Tibial artery (tissue), 4 donors: ENCODE results near the gene ITPR3.

Source experiments
- DNase-seq, 2 donors: peaks; one replicate each; pipeline ENCODE4 v3.0.0-alpha.2; 2019
- H3K27ac ChIP-seq, 2 donors: fragments of 200-600 bp; sonication (generic) in 1 of 2; 1 replicate in 1 of 2; 2 replicates in 1 of 2; pipeline ENCODE4 v1.5.1; 2018 to 2019; ENCODE audit warnings: mild to moderate bottlenecking in 1 of 2
- H3K27me3 ChIP-seq, 2 donors: fragments of 200-600 bp; sonication (generic) in 1 of 2; one replicate each; pipeline versions ENCODE4 v1.5.1 to v1.6.0; 2016 to 2019
- H3K36me3 ChIP-seq, 3 donors: fragments of 200-600 bp; sonication (generic) in 2 of 3; one replicate each; pipeline ENCODE4 v1.5.1; 2016 to 2019; ENCODE audit warnings: mild to moderate bottlenecking in 2 of 3
- H3K4me1 ChIP-seq, 4 donors: fragments of 200-600 bp; sonication (generic) in 2 of 4; 1 replicate in 3 of 4; 2 replicates in 1 of 4; pipeline ENCODE4 v1.5.1; 2016 to 2019
- H3K4me3 ChIP-seq, 2 donors: fragments of 200-600 bp; sonication (generic) in 1 of 2; 1 replicate in 1 of 2; 2 replicates in 1 of 2; pipeline ENCODE4 v1.5.1; 2018 to 2019; ENCODE audit warnings: mild to moderate bottlenecking in 2 of 2
- H3K9me3 ChIP-seq, 3 donors: fragments of 200-600 bp; sonication (generic) in 1 of 3; one replicate each; pipeline ENCODE4 v1.5.1; 2016 to 2019
- intact Hi-C: fragments of 100-400 bp; cut with DNase I; formaldehyde crosslinking; loops from one replicate; pipeline ENCODE4 v1.15.0; 2023; ENCODE audit warnings: low total_unique reads
- TF ChIP-seq, protein P1 (sequence below), 2 experiments: fragments of 200-600 bp in 1 of 2; fragments of 450-650 bp in 1 of 2; IDR thresholded peaks; one replicate each; pipeline ENCODE4 v1.5.1; 2017 to 2019; ENCODE audit warnings: antibody characterized with exemption in 2 of 2, mild to moderate bottlenecking in 1 of 2, moderate library complexity in 1 of 2

The ITPR3 gene

DNA sequence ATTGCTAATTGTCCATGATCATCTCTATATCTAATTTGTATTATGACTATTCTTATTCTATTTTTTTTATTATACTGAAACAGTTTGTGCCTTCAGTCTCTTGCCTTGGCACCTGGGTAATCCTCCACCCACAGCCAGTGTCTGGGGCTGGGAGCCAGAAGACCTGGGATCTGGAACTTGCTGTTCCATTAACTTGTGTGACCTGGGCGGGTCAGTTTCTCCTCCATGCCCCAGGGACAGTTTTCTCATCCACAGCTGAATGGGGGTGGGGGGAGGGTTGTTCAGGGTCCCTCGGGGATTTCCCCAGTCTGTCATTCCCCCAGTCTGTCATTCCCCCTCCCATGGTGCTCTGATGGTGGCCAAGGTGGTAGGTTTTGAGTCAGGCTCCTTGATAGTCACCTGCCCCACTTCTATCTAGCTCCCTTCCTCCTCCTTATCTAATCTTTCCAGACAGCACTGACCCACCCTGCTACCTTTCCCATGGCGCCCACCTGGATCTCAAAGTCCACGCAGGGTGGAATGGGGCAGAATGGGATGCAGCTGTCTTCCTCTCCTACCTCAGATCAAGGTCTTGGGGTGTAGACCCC, 10.9 kb downstream of the ITPR3 start:
- no peaks in the 10 kb centered on the region for H3K9me3 ChIP-seq
- no peak overlapping the region for H3K27ac ChIP-seq
- intact Hi-C loops = no loop called here
- no peak overlapping the region for H3K4me3 ChIP-seq
- H3K36me3 ChIP-seq = no peaks in the 10 kb centered on the region
- TF ChIP-seq, protein P1, sequence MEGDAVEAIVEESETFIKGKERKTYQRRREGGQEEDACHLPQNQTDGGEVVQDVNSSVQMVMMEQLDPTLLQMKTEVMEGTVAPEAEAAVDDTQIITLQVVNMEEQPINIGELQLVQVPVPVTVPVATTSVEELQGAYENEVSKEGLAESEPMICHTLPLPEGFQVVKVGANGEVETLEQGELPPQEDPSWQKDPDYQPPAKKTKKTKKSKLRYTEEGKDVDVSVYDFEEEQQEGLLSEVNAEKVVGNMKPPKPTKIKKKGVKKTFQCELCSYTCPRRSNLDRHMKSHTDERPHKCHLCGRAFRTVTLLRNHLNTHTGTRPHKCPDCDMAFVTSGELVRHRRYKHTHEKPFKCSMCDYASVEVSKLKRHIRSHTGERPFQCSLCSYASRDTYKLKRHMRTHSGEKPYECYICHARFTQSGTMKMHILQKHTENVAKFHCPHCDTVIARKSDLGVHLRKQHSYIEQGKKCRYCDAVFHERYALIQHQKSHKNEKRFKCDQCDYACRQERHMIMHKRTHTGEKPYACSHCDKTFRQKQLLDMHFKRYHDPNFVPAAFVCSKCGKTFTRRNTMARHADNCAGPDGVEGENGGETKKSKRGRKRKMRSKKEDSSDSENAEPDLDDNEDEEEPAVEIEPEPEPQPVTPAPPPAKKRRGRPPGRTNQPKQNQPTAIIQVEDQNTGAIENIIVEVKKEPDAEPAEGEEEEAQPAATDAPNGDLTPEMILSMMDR (IDR thresholded peaks at IDR 0.05) = no peak
- peaks cover 0 to 10% of the 10 kb centered on the region in 2 donors for H3K27me3 ChIP-seq
- DNase-seq = no peak
- peaks cover 0 to 28% (median 20%) of the 10 kb centered on the region in 4 donors for H3K4me1 ChIP-seq

DNA sequence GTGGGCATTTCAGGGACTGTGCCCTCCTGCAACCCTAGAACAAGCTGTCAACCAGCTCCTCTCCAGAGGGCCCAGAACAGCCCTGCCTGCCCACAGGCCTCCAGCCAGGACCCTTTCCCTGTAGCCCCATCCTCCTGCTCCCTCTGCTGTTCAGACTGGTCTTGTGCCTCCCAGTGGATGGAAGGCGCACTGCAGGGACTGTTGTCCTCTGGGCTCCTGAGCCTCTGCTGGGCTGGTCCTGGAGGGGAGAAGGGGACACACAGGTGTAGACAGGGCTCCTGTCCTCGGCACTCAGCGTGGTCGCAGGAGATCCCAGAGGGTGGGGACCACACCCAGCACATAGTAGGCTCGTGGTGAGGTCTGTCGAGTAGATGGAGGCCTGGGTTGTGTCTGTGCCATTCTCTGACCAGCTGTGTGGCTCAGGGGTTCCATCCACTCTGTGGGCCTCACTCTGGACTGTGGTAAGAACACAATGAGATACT, 11.5 kb downstream of the ITPR3 start:
- H3K9me3 ChIP-seq = no peaks in the 10 kb centered on the region
- H3K4me1 ChIP-seq = peaks cover 0 to 28% (median 20%) of the 10 kb centered on the region in 4 donors
- H3K36me3 ChIP-seq = no peaks in the 10 kb centered on the region
- TF ChIP-seq, protein P1 (IDR thresholded peaks at IDR 0.05) = peak; percentile 27 to 43
- DNase-seq = no peak
- peaks cover 0 to 10% of the 10 kb centered on the region in 2 donors for H3K27me3 ChIP-seq
- no peak overlapping the region for H3K27ac ChIP-seq
- H3K4me3 ChIP-seq = peak overlapping the region in 1 of 2 donors; percentile 49
- intact Hi-C loops = no loop called here

DNA sequence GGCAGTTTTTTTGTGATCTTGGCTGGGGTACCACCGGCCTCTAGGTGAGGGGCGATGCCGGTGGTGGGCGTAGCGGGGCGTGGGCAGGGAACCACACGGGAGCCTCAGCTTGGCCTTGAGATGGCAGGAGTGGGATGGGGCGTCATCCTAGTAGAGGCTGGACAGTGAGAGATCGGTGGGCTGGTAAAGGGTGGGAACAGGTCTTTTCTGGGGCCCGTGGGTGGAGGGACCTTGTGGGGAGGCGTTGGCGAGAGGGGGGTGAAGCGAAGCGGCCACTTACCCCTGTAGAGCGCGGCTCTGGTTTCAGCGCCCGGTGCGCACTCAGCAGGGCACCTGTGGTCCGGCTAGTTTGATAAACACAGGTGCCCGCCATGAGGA, 12.0 kb downstream of the ITPR3 start:
- Histone ChIP-seq H3K36me3 (no peaks in the 10 kb centered on the region), H3K4me3 (peak overlapping the region; percentile 37 to 49), H3K9me3 (no peaks in the 10 kb centered on the region), H3K27me3 (peaks cover 0 to 10% of the 10 kb centered on the region in 2 donors), H3K4me1 (peaks cover 0 to 28% (median 20%) of the 10 kb centered on the region in 4 donors), H3K27ac (peak overlapping the region; percentile 5 to 19)
- intact Hi-C loops = no loop called here
- TF ChIP-seq, protein P1 (IDR thresholded peaks at IDR 0.05) = no peak
- no peak for DNase-seq

DNA sequence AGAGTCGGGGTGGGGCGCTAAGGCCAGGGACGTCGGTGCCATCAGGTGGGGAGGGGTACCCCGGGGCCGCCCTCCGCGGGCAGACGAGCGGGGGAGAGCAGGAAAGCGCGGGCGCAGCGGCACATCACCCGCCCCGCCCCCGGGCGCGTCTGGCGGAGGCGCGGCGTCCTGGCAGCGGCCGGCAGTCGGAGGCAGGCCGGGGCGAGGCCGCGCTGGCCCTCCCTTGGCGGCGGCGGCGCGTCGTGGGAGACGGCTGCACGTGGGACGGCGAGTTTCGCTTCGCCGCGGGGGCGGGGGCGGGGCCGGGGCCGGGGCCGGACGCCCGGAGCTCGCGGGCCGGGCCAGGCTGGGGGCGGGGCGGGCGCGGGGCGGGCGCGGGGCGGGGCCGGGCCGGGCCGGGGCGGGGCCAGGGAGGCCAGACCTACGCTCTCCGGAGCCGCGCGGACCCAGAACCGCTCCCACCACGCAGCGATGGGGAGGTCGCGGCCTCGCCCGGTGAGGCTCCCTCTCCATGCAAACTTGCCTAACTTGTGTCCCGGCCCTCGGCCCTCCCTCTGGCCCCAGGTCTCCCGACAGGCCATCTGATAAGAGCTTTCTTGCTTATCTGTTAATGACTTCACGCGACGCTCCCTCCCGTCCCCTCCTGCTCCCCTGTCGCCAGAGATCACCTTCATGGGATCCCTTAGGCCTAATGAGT, 12.5 kb downstream of the ITPR3 start:
- H3K27ac ChIP-seq = peak overlapping the region; percentile 5 to 19
- TF ChIP-seq, protein P1 (IDR thresholded peaks at IDR 0.05) = no peak
- H3K4me1 ChIP-seq = peaks cover 0 to 24% (median 20%) of the 10 kb centered on the region in 4 donors
- no peaks in the 10 kb centered on the region for H3K9me3 ChIP-seq
- intact Hi-C loops = no loop called here
- peaks cover 0 to 10% of the 10 kb centered on the region in 2 donors for H3K27me3 ChIP-seq
- H3K4me3 ChIP-seq = peak overlapping the region; percentile 37 to 49
- DNase-seq = peak; percentile 51 to 83
- no peaks in the 10 kb centered on the region for H3K36me3 ChIP-seq

DNA sequence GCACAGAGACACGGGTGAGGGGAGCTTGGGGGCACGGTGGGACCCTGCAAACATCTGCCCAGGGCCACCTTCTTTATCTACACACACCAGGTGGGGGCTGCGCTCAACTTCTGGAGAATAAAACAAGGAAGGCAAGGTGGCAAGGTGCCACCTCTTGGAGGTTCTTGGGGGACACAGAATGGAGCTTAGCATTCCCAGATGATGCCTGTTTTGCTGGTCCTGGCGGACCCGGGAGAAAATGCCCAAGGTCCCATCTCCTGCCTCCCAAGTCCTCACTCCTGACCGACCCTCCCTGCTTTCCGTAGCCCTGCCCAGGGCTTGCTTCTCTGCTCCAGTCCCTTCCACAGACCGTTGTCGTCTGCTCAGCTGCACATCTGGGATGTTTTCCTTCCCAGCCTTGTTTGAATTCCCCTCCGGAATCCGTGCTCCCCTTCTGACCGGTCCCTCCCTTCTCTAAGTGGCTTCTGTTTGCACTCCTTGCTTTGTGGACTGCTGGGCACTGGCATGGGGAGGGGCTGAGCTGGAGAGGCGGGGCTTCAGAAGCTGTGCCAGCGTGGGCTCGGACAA, 13.1 kb downstream of the ITPR3 start:
- intact Hi-C loops = no loop called here
- peaks cover 0 to 10% of the 10 kb centered on the region in 2 donors for H3K27me3 ChIP-seq
- H3K4me3 ChIP-seq = peak overlapping the region; percentile 37 to 49
- TF ChIP-seq, protein P1 (IDR thresholded peaks at IDR 0.05) = no peak
- H3K27ac ChIP-seq = no peak overlapping the region
- DNase-seq = no peak
- H3K4me1 ChIP-seq = peaks cover 0 to 24% (median 20%) of the 10 kb centered on the region in 4 donors
- H3K36me3 ChIP-seq = no peaks in the 10 kb centered on the region
- H3K9me3 ChIP-seq = no peaks in the 10 kb centered on the region
